Activated CD4-positive, alpha-beta T cell treated with anti-CD3 and anti-CD28 coated beads, Interleukin-2, amount 50 U/mL, for 4 hours (primary cell): ENCODE data around the gene COX5A.
A peak's percentile ranks its signal among the peaks of the same experiment; 100 is the strongest.

Source experiments
- DNase-seq, 2 experiments: peaks; one replicate each; pipeline ENCODE4 v3.0.0-alpha.2; 2020

COX5A gene

DNA sequence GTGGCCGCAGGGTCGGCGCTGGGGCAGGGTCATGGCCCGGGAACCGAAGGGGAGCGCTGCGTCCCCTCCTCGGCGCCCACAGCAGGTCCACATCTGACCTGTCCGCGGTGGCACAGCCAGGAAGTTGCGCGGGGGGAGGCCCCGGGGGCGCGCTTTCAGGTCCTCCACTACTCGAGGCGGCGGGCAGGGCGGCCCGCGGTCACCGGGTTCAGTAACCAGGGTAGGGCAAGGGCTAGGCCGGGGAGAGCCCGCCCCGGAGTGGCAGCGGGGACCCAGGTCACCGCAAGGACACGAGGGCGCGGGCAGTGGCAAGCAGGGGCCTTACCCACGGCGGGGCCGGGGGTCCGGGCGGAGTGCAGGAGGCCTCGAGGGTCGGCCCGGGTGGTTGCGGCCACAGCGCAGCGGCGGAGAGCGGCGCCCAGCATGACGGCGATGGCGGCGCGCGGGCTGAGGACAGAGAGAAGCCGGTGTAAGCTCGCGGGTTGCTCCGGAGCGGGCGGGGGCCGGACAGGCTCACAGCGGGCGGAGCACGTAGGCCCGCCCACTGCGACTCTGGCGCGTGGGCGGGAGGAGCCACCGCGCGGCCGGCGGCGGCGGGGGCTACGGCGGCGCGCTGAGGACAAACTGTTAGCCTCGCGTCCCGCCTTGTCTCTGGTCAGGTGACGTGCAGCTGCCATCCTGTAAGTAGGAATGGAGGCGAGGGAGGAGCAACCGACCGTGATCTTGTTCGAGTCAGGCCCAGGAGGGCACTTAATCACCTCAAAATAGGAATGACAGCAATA is at the start of gene COX5A:
Gene COX5A (minus strand): TSS at position 484 of the 782 bp plus-strand sequence. CDS start 59 bp downstream, at position 425.
- peak; percentile 87 to 90 for DNase-seq

DNA sequence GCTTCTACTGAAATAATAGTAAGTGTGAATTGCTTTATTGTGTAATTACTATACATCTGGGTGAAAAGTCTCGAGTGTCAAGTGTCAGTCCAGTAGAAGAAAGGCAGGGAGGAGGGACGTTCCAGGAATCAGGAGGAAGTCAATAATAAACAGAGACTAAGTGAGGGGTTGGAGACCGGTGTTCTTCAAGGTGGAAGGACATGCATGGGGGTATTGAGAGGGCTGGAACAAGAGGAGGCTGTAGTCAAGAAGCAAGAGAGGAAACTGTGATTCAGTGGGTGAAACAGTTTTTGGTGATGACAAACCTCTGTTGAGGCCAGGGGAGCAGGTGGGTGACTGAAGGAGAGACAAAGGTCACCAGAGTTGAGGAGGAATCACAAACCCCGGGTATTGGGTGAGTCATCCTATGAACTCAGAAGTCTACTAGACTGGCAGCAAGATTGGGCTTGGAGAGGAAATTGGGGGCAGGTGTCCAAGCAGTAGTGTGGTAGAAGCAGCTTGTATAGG is 45.9 kb upstream of the COX5A start:
- peak; percentile 10 to 25 for DNase-seq

DNA sequence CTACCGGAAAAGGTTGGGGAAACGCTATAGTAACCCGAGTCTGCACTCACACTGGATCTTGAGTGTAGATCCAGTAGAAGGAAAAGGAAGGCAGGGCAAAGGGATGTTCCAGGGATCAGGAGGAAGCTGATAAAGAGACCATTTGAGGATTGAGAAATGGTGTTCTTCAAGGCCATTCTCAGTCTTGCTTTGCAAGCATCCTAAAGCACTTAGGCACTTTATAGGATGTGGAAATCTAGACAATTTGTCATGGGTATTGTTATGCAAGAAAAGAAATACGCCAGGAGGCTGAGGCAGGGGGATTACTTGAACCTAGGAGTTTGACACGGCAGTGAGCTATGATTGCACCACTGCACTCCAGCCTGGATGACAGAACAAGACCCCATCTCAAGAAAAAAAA is 44.3 kb upstream of the COX5A start:
- no peak for DNase-seq

DNA sequence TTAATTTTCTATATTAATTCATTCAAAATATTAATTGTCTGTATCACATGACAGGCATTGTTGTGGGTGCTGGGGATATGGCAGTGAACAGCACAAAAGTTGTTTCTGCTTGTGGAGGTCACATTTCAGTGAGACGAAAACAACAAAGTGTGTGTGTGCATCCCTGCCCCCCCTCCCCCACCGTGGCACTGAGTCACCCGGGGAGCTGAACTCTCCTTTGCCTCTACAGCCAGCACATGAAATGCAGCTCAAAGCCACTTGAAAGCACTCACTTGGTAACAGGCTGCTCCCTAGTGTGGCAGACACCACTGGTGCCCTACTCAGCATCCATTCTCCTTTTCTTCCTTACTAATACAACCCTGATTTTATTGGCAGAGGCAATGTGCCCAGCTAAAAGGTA is 40.6 kb upstream of the COX5A start:
- peak in 1 of 2 experiments; percentile 31 for DNase-seq

DNA sequence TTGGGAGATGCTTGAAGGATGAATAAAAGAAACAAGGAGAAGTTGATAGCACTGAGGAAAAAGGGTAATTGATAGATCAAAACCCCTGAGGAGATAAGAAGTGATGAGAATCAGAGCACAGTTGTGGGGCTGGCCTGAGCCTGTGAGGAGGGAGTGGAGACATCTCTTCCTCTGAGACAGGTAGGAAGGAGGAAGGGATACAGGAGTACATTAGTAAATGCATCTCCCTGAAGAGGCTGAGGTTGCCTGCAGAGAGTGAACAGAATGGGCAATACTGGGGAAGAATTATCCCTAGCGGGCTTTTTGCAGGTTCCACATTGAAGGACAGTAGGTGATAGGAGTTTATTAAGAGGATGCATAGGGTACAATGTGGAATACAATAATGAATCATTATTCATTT is 40.2 kb upstream of the COX5A start:
- DNase-seq, result no peak

DNA sequence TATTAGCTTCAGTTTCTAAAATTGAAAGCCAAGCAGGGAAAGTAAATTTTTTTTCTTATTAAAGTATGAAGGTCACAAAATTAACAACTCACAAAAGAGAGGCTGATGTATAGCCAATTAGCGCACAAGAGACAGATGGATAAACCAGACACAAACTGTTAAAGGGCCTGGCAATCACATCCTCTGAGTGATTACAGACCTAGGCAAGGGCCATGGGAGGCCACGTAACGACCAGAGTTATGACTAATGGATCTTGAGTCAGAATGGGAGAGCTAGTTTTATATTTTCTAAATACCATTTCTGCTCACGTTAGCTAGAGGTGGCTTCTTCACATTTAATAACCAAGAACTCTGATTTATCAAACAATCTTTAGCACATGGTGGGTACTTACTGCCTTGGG is 39.7 kb upstream of the COX5A start:
- DNase-seq, result no peak

DNA sequence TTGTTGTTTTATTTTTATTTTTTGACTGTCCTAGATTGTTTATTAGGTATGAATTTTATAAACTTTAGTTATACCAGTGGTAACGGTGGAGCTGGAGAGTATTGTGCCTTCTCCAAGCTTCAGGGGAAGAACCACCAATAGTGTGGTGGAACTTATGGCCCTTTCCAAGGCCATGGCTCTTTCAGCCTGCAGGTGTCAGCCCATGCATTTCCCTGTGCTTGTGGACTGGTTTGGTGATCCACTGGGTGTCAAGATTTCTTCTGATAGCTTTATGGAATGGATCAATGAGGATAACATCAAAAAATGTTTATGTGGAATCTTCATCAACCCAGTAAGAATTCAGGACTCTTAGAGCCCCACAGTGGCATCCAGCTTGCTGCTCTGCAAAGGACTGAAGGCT is 38.3 kb upstream of the COX5A start:
- DNase-seq, result no peak

DNA sequence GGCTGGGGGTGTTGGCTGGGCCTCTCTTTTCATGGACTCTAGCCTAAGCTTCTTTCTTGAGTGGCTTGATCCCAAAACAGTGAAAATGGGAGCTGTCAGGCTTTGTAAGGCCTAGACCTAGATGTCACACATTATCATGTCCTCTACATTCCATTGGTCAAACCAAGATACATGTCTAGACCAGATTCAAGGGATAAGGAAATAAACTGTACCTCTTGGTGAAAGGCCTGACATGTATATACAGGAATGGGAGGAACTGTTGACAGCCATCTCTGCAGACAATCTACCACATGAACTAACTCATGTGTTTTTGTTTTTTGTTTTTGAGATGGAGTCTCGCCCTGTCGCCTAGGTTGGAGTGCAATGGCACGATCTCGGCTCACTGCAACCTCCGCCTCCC is 29.8 kb upstream of the COX5A start:
- no peak for DNase-seq

DNA sequence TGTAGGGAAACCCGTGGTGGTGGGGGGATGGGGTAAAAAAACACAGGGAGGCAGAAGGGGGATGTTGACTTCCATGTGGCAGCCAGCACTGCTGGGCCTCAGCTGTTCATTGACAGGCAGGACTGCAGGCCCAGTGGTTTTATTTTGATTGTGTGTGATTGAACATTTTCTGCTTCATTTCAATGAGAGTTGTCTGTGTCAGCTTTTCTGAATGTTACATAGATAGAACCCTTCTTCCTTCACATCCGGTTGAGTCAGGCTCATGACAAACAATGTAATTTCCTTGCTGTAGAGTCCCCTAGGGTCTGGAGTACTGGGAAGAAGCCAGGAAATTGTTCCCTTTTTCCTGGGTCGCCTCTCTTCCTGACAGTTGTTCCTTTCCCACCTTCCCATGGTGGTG is 26.9 kb upstream of the COX5A start:
- no peak for DNase-seq

DNA sequence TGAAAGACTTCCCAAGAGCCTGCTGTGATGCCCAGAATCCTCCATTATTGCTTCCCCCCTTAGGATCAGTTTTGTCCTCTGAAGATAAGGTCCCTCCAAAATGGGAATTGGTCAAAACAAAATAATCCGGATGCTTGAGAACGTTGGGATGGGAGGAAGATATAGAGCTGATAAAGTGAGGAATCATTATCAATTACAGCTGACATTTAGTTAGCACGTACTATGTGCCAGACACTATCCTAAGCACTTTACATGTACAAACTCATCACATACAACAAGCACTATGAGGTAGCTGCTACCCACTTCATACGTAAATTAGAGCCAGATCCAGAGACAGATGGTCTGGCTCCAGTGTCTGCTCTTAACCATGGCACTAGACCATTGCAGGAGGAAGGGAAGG is 25.3 kb upstream of the COX5A start:
- DNase-seq, result no peak

DNA sequence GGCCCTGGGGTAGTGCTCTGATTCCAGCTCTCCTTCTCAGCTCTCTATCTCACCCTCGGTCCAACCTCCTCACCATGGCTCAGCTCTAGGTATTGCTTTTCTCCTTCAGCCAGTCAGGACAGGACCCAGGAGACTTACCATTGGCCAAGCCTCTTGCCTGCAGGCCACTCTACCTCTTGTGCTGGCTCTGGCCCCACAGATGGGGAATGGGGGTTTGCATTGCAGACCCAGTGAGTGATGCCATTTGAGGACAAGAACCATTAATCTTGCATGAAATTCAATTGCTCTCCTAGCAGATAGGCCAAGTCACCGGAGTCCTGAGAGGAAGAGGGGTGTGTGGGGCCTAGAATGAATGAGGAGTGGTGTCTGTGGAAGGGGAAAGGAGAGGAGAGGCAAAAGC is 24.8 kb upstream of the COX5A start:
- no peak for DNase-seq

DNA sequence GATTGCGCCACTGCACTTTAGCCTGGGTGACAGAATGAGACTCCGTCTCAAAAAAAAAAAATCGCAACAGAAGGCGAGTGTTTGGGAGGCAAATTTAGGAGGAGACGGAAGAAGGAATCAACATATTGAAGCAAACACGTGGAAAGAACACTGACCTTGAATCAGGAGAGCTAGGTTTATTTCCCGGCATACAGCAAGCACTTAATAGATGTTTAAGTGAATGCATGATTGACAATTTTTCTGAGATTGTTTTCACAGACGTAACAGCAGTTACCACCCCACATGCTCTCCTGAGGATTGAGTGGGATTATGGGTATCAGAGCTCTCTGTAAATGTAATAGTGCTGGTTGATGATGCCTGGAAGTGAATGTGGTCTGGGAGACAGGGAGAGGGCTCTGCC is 24.3 kb upstream of the COX5A start:
- no peak for DNase-seq

DNA sequence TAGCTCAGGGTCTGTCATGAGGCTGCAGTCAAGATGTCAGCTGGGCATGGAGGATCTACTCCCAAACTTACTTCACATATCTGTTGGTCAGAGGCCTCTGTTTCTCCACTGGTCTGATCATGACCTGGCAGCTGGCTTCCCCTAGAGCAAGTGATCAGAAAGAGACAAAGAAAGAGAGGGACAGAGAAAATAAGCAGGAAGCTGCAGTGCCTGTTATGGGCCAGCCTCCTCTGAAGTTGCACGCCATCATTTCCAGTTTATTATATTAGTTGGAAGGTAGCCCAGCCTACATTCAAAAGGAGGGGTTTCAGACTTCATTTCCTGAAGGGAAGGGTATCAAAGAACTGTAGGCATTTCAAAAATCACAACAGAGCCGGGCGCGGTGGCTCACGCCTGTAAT is 23.7 kb upstream of the COX5A start:
- no peak for DNase-seq

DNA sequence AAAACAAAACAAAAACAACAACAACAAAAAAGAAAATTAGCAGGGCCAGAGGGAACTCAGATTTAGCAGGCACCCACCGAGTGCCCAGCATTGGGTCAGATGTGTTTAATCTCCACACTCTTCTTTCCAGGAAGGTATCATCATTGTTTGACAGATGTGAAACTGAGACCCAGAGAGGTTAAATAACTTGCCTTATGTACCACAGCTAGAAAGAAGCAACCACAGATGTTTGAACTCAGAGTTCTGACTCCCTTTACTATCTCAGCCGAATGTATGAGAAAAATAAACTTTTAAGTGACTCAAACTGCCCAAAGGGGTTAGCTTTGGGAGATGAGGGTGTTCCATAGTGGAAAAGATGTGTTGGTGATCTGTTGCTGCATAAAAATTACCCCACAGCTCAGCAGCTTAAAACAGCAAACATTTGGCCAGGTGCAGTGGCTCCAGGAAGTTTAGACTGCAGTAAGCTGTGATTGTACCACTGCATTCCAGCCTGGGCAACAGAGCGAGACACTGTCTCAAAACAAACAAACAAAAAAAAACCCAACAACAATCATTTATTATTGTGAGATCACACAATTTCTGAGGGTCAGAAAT is 23.2 kb upstream of the COX5A start:
- DNase-seq, result no peak

DNA sequence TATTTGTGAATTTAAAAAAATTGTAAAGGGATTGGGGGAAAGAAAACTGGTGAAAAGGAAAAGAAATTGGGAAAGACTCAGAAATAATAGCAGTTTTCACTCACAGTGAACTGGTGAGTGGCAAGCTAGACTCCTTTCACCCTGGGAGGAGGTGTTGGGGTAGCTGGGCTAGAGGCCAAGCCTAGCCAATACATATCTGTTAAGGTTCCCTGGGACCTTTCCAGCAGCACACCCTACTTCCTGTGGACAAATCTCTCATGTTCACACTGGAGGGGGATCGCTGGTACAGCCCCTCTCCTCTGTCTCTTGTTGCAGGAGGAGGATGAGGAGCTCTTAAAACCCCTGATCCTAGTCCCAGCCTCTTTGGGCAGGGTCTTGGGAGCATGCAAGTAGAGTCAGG is 22.4 kb upstream of the COX5A start:
- no peak for DNase-seq

DNA sequence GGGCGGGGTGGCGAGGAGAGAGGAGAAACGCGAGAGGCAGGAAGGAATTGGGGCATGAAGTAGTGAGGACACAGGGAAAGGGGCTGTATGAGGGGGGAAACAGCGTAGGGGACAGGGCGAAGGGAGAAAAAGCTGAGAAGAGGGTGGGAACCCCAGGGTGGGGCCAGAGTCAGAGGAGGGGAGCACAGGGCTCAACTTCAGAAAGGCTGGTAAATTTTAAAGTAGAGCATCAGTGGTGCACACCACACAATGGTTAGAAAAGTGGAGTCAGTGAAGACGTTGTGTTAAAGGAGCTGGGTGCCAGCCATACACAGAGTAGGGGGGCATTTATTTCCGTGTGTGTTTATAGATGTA is 21.7 kb upstream of the COX5A start:
- no peak for DNase-seq

DNA sequence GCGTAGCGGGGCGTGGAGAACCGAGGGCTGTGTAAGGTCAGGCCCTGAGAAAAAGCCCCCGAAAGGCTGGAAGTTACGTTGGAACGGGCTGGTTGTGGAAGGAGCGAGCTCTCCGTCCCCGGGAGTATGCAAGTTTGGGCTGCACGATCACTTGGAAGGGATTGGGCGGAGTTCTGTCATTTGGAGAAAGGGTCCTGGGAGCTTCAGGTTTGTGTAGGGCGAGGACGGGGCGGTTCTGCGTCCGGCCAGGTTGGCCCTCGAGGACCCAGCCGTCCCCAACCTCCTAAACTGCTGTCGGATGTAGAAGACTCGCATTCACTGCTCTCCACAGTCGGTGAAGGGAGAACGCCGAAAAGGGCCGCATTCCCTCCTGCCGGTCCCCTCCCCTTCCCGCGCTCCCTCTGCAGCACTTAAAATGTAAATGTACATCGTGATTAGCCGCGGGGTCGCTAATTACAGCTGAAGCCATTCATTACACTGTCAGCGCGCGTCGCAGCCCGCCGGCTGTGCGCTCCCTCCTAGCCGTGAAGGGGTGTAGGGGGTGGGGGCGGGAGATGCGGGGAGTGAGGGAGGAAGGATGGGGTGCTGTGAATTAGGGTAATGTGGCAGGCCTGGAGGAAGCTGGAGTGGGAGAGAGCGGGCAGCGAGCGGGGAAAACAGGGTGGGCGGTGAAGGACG is 21.2 kb upstream of the COX5A start:
- no peak for DNase-seq

DNA sequence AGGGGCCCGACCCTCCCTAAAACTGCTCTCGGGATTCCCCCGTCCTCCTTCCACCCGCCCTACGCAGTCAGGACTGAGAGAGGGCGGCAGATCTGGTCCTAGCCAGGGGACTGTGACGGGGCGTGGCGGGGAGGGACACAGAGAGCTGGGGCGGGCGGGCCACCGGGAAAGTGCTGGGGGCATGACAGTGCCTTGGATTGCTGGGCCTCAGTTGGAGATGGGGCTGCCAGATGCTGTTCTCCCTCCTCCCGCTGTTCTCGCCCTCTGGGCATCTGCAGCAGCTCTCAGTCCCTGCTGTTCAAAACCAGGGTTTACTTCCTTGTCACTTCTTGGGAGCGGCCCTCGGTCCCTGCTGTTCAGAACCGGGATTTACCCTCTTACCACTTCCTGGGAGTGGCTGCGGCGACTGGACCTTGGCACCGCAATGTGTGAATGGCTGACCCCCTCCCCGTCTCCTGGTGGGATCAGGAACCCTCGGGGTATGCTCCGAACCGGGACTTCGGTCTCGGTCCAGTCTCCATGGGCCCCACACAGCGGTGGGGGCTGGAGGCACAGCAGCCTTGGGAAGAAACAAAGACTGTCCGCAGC is 20.5 kb upstream of the COX5A start:
- no peak for DNase-seq

DNA sequence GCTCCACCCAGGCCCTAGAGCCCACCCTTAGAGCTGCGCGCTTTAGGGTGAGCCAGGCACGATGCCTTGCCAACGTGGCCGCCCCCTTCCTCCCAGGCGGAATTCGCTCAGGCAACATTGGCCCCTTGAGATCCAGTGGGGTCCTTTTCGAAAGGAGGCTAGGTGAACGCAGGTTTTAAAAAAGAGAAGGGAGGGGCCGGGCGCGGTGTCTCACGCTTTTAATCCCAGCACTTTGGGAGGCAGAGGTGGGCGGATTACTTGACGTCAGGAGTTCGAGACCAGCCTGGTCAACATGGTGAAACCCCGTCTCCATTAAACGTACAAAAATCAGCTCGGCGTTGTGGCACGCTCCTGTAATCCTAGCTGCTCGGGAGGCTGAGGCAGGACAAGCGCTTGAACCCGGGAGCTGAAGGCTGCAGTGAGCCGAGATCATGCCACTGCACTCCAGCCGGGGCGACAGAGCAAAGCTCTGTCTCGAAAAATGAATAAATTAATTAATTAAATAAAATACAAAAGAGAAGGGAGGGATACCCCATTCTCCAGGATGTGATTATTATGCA is 19.7 kb upstream of the COX5A start:
- DNase-seq, result no peak

DNA sequence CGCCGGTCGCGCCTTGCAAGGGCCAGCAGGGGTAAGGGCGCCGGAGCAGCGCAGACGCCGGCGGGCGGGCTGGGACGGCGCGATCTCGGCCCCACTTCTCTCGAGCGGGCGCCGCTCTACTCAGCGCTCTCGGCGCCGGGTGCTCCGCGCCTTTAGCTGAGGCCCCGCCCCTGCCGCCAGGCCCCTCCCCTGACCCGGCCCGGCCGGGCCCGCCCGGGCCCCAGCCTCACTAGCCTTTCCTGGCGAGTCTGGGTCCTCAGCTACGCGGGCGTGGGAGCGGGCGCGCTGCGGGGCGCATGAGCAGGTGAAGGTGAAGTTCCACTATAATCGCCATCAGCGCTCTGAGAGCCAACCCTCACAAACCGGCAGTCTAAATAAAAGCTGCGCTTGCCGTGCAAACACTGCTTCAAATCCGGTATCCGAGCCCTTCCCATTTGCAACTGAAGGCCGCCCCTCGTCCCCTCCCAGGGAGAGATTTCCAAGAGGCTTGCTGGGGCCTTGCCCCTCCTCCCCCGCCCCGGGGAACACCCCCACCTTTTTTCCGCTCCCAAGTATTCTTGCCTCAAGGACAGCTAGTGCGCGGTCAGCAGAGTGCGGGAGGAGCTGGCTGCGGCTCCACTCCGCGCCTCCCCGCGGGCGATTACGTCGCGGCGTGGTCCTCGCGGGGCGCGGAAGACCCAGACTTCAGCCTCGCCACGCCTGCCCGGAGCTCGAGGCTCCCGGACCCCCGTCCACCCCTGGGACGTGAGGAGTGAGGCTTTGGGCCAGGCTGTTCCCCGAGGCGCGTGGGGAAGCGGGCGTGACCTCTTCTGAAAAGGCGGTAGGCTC is 19.0 kb upstream of the COX5A start, which contains the start of gene RPP25:
Gene RPP25 (minus strand): TSS at position 125 of the 828 bp plus-strand sequence. CDS start 189 bp downstream, outside the sequence.
- peak; percentile 63 to 65 for DNase-seq

DNA sequence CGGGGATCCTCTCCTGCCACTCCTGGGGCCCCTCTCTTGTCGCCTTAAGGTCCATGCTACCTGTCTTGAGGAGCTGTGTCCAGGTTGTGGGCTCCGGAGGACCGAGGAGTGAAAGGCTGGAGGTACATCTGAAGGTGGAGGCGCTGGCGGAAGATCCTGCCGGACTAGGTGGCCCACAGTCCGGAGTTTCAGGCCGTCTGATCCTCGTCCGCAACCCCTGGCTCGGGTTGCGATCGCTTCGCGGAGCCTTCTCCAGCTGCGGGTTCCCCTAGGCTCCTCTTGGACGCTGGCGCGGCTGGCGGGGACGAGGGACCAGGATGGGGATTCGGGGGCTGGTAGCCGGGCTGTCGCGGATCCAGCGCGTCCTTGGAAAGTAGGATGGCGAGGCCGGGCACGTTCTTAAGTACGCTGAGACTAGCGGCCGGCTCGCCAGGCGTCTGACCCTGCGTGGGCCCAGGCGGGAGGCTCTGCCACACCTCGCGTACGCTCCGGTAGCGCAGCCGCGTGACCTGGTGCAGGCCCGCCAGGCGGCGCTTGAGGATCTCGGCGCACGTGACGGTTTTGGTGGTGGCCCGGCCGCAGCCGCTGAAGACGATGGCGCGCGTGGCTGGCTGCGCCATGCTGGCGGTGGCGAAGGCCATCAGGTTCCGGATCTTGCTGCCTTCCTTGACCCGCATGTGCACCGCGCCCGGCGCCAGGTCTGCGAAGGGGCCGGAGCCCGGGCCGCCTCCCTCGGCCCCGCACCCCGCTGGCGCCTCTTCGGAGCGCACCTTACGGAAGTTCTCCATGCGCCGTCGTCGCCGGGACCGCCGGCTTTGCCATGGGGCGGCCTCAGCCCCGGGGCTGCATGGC is 18.1 kb upstream of the COX5A start:
- peak; percentile 58 to 62 for DNase-seq
